Activated T-helper 2 cell treated with anti-CD3 and anti-CD28 coated beads, Interferon-gamma antibody, Interleukin-2, Interleukin-4, amounts not matched to agents 10 μg/mL and 5 μg/mL and 100 μg/mL, durations not matched to agents 14 hours and 24 hours and 36 hours (primary cell): ENCODE data around the gene TRAF3IP3. TPM values are rescaled to one million over a fixed set of nuclear protein-coding genes. Genes with fewer than 3 reads are reported as not detected.

Source experiments
- DNase-seq: peaks from one replicate; pipeline ENCODE4 v3.0.0; 2021; ENCODE audit warnings: low spot score
- H3K27ac Mint-ChIP-seq: one replicate; pipeline ENCODE4 v1.8.0; 2021; ENCODE audit warnings: mixed read lengths
- H3K27me3 Mint-ChIP-seq: one replicate; pipeline ENCODE4 v1.8.0; 2021; ENCODE audit warnings: low read depth, mixed read lengths
- H3K36me3 Mint-ChIP-seq: one replicate; pipeline ENCODE4 v1.8.0; 2021; ENCODE audit warnings: low read depth, mixed read lengths
- H3K4me1 Mint-ChIP-seq: one replicate; pipeline ENCODE4 v1.8.0; 2021; ENCODE audit warnings: low read depth, mixed read lengths
- H3K4me3 Mint-ChIP-seq: one replicate; pipeline ENCODE4 v1.8.0; 2021; ENCODE audit warnings: low read depth, mild to moderate bottlenecking, moderate library complexity, mixed read lengths
- H3K9me3 Mint-ChIP-seq: one replicate; pipeline ENCODE4 v1.8.0; 2021; ENCODE audit warnings: mixed read lengths
- intact Hi-C: fragments of 100-400 bp; cut with micrococcal nuclease; formaldehyde crosslinking; loops from one replicate; pipeline ENCODE4 v1.15.1; 2023
- total RNA-seq: library from RNA; stranded (reverse); gene quantifications from 2 replicates; pipeline ENCODE4 v1.2.3, GENCODE V29; 2022

The TRAF3IP3 gene, protein sequence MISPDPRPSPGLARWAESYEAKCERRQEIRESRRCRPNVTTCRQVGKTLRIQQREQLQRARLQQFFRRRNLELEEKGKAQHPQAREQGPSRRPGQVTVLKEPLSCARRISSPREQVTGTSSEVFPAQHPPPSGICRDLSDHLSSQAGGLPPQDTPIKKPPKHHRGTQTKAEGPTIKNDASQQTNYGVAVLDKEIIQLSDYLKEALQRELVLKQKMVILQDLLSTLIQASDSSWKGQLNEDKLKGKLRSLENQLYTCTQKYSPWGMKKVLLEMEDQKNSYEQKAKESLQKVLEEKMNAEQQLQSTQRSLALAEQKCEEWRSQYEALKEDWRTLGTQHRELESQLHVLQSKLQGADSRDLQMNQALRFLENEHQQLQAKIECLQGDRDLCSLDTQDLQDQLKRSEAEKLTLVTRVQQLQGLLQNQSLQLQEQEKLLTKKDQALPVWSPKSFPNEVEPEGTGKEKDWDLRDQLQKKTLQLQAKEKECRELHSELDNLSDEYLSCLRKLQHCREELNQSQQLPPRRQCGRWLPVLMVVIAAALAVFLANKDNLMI
- total RNA-seq, result 386 and 390 TPM in 2 replicates

DNA sequence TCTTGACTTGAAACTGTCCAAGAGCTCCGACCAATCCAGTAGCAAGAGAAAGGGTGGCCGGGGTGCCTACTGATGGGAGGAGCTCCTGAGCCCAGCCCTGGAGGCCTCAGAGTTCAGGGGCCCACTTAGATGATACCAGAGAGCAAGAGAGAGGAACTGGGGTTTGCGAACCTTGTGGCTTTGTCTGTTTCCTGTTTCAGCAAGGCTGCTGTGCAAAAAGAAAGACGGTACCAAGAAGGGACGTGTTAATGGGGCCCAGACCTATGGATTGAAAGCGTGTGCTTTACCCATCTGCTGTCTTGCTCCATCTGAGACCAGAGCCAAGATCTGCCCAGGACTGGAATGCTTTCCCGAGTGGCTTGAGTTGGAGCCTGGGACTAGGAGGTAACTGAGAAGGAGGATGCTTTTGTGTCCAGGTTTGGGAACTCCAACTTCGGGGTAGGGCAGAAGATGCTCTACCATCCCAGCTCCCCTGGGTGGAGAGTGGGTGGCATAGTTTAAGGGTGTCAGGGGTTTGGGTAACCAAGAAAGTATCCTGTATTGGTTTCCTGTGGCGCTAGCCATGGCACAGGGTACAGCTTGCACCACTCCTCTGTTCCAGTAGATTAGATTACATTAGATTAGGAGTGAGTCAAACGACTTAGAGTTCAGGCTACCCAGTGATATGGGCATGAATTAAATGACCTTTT, at the start of gene TRAF3IP3:
Gene TRAF3IP3 (plus strand): TSS at position 128 of the 689 bp plus-strand sequence. CDS start 3,987 bp downstream, outside the sequence.
- Mint-ChIP-seq H3K36me3 (peaks cover 56% of the 10 kb centered on the region), H3K4me1 (peaks cover 65% of the 10 kb centered on the region), H3K27ac (peak within 1 kb of the TSS; percentile 97), H3K27me3 (no peaks in the 10 kb centered on the region), H3K9me3 (no peaks in the 10 kb centered on the region), H3K4me3 (peak within 1 kb of the TSS; percentile 97)
- DNase-seq, result peak; percentile 75
- intact Hi-C loops, result loop anchor here (1.0 kb wide), 2 partner anchors 12 to 28 kb away; partner anchors contain the start of gene C1orf74

DNA sequence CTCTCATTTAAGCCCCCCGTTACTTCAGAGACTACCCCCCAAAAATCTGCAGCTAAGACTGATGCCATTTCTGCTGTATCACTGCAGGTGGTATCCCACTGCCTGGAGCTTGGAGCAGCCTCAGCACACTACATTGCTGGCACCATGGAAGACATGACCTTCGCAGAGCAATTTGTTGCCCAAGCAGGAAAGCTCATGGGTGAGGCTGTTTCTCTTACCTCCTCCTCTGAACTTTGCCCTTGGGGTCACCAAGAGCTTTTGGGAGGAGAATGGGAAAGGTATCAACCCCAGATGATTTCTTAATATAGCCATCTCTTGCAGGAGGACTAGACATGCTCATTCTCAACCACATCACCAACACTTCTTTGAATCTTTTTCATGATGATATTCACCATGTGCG, 49.2 kb upstream of the TRAF3IP3 start:
- no peak overlapping the region for H3K4me3 Mint-ChIP-seq
- peak overlapping the region; percentile 64 for H3K27ac Mint-ChIP-seq
- no peak for DNase-seq
- H3K4me1 Mint-ChIP-seq, result peaks cover 77% of the 10 kb centered on the region
- intact Hi-C loops, result no loop called here
- no peaks in the 10 kb centered on the region for H3K27me3 Mint-ChIP-seq
- H3K9me3 Mint-ChIP-seq, result no peaks in the 10 kb centered on the region
- H3K36me3 Mint-ChIP-seq, result peaks cover 68% of the 10 kb centered on the region

DNA sequence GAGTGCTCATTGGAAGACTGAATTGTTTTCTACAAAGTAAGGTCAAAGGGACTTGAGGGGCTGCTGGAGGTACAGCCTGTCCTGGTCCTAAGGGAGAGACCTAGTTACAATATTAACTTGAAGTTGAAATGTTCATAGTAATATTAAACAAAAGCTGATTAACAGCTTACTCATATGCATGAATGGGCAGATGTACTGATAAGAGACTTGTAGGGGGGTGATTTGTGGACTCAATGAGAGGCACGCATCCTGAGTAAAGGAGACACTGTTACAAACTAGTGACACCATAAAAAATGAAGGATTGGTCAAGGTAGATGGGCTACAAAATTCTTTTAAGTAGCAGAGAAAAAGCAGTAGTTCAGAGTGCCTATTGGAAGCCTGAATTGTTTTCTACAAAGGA, 48.5 kb upstream of the TRAF3IP3 start:
- Mint-ChIP-seq H3K4me1 (peaks cover 80% of the 10 kb centered on the region), H3K27ac (peak overlapping the region; percentile 64), H3K9me3 (no peaks in the 10 kb centered on the region), H3K27me3 (no peaks in the 10 kb centered on the region), H3K36me3 (peaks cover 74% of the 10 kb centered on the region), H3K4me3 (peak overlapping the region; percentile 9)
- intact Hi-C loops, result no loop called here
- no peak for DNase-seq

DNA sequence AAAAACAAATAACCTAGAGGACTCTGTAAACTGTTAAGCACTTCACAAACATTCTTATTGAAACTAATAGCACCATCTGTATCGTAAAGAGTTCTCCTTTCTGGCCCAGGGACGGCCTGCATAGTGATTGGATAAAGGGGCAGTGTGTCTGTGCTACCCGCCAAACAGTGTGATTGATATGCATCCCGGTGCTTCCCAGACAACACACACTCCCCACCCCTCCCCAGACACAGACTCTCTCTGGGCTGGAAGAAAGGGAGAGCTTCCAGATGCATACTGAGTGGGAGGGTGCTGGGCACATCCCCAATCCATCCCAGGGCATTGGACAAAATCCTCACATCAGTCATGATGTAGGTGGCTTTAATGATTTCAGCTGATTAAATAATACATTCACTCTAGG, 47.6 kb upstream of the TRAF3IP3 start:
- no peaks in the 10 kb centered on the region for H3K9me3 Mint-ChIP-seq
- DNase-seq, result no peak
- intact Hi-C loops, result no loop called here
- H3K27ac Mint-ChIP-seq, result peak overlapping the region; percentile 64
- H3K4me3 Mint-ChIP-seq, result no peak overlapping the region
- H3K36me3 Mint-ChIP-seq, result peaks cover 74% of the 10 kb centered on the region
- H3K27me3 Mint-ChIP-seq, result no peaks in the 10 kb centered on the region
- peaks cover 80% of the 10 kb centered on the region for H3K4me1 Mint-ChIP-seq

DNA sequence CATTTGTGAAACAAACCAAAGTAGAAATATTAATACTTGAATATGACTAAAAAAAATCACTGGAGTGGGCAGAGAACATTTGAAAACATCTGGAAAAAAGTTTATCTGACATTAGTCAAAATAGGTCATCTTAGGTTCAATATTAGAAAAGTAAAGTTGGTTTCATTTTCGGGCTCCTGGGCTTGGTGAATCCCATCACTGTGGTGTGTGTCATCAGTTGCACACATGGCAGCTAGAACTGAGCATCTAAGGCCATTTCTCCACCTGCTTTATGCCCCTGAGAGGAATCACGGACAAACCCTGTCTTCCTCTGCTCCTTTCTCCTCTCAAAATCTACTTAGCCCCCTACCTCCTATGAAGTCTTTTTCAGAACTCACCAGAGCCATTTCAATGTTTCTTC, 45.8 kb upstream of the TRAF3IP3 start:
- no peak for DNase-seq
- peak overlapping the region; percentile 92 for H3K27ac Mint-ChIP-seq
- H3K9me3 Mint-ChIP-seq, result no peaks in the 10 kb centered on the region
- peaks cover 74% of the 10 kb centered on the region for H3K36me3 Mint-ChIP-seq
- peaks cover 79% of the 10 kb centered on the region for H3K4me1 Mint-ChIP-seq
- intact Hi-C loops, result loop anchor here (2.0 kb wide), 1 partner anchor 37 kb away; no protein-coding TSS in a partner anchor
- H3K4me3 Mint-ChIP-seq, result peak overlapping the region; percentile 10
- H3K27me3 Mint-ChIP-seq, result no peaks in the 10 kb centered on the region

DNA sequence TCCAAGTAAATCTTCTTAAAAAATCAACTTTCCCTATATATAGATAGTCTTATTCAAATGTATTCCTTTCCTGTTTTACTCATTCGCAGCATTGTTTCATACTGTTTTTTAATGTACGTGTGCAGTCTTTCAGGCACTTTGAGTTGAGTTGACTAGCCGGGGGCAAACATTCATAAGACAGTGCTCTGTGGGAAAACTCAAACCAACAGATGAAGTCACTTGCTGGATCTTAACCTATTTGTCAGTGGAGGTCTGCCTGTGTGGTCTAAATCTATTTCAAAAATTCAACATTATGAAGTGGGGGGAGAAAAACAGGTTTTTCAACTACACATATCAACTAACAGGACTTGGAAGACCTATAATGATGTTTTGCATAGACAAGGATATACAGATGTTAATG, 45.0 kb upstream of the TRAF3IP3 start:
- H3K27ac Mint-ChIP-seq, result peak overlapping the region; percentile 92
- DNase-seq, result no peak
- intact Hi-C loops, result loop anchor here (2.0 kb wide), 1 partner anchor 36 kb away; no protein-coding TSS in a partner anchor
- H3K4me3 Mint-ChIP-seq, result peak overlapping the region; percentile 15
- no peaks in the 10 kb centered on the region for H3K27me3 Mint-ChIP-seq
- H3K4me1 Mint-ChIP-seq, result peaks cover 80% of the 10 kb centered on the region
- H3K9me3 Mint-ChIP-seq, result no peaks in the 10 kb centered on the region
- peaks cover 77% of the 10 kb centered on the region for H3K36me3 Mint-ChIP-seq

DNA sequence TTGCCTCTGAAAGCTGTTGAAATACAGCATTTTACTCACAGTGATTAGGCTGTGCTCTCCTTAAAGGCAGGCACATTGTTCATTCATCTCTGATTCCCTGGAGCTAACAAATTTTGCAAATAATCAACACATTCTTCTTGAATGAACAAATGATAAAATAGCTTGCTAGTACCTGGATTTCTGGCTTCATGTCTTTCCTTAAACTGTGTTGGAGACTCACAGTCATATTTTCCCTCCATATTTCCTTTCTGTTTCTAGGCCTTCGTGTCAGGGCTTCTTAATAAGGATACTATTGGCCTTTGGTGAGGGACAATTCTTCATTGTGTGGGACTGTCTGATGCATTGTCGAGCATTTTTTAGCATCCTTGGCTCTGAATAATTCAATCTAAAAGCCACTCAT, 41.5 kb upstream of the TRAF3IP3 start:
- Mint-ChIP-seq H3K9me3 (peaks cover 3% of the 10 kb centered on the region), H3K36me3 (peaks cover 58% of the 10 kb centered on the region), H3K4me3 (peak overlapping the region; percentile 82), H3K27me3 (no peaks in the 10 kb centered on the region), H3K27ac (peak overlapping the region; percentile 92), H3K4me1 (peaks cover 70% of the 10 kb centered on the region)
- DNase-seq, result no peak
- intact Hi-C loops, result loop anchor here (2.0 kb wide), 1 partner anchor 42 kb away; no protein-coding TSS in a partner anchor

DNA sequence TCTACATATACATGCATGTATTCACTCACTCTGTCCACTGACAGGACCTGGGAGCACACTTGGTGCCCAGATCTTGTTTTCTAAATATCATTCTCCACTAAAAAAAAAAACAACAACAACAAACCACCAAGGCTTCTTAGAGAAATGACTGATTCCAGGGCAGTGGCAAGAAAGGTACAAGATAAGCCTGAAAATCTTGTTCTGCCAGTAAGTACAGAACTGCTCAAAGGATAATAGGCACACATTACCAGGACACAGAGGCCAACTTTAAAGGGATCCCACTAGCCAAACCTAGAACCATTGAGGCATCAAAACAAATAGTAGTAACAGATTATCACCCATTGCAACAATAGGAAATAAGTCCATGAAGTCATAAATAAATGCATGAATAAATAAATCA, 40.5 kb upstream of the TRAF3IP3 start:
- intact Hi-C loops, result loop anchor here (2.0 kb wide), 1 partner anchor 43 kb away; no protein-coding TSS in a partner anchor
- Mint-ChIP-seq H3K4me3 (peak overlapping the region; percentile 82), H3K27me3 (no peaks in the 10 kb centered on the region), H3K4me1 (peaks cover 63% of the 10 kb centered on the region), H3K27ac (peak overlapping the region; percentile 92), H3K36me3 (peaks cover 52% of the 10 kb centered on the region), H3K9me3 (peaks cover 6% of the 10 kb centered on the region)
- DNase-seq, result no peak

DNA sequence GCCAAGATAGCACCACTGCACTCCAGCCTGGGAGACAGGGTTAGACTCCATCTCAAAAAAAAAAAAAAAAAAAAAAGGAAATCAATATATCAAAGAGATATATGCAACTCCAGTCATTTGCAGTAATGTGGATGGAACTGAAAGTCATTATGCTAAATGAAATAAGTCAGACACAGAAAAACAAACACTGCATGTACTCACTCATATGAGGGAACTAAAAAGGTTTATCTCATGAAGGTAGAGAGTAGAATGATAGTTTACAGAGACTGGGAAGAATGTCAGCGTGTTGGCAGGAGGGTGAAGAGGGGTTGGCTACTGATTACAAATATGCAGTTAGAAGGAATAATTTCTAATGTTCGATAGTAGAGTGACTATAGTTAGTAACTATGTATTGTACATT, 38.0 kb upstream of the TRAF3IP3 start:
- Mint-ChIP-seq H3K4me1 (peaks cover 66% of the 10 kb centered on the region), H3K27me3 (no peaks in the 10 kb centered on the region), H3K36me3 (peaks cover 39% of the 10 kb centered on the region), H3K9me3 (peaks cover 6% of the 10 kb centered on the region), H3K27ac (peak overlapping the region; percentile 92), H3K4me3 (no peak overlapping the region)
- intact Hi-C loops, result loop anchor here (1.0 kb wide), 2 partner anchors 18 to 34 kb away; no protein-coding TSS in a partner anchor
- DNase-seq, result no peak

DNA sequence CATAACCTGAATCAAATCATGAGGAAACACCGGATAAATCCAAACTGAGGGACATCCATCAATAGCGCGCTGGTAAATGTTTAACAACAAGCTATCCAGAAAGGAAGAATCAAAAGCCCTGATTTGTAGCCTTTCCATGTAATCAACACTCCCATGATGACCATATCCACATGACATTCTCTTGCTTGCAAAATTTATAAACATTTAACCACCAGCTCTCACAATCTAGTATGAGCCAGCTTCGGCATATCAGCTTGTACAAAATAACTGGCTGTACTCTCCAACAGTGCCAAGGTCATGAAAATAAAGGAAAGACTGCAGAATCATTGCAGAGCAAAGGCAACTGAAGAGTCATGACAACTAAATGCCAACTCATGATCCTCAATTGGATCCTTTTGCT, 35.5 kb upstream of the TRAF3IP3 start:
- Mint-ChIP-seq H3K4me1 (peaks cover 67% of the 10 kb centered on the region), H3K4me3 (no peak overlapping the region), H3K27me3 (no peaks in the 10 kb centered on the region), H3K9me3 (peaks cover 6% of the 10 kb centered on the region), H3K27ac (peak overlapping the region; percentile 53), H3K36me3 (peaks cover 33% of the 10 kb centered on the region)
- DNase-seq, result no peak
- intact Hi-C loops, result no loop called here

DNA sequence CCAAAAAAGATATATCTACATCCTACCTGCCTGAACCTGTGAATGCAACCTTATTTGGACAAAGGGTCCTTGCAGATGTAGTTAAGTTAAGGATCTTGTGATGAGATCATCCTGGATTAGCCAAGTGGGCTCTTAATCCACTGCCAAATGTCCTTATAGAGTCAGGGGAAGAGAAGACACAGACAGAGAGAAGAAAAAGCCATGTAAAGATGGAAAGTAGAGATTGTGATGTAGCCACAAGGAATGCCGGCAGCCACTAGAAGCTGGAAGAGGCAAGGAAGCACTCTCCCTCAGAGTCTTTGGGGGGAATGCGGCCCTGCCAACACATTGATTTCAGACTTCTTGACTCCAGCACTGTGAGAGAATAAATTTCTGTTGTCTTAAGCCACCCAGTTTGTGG, 35.0 kb upstream of the TRAF3IP3 start:
- no peaks in the 10 kb centered on the region for H3K27me3 Mint-ChIP-seq
- H3K4me1 Mint-ChIP-seq, result peaks cover 66% of the 10 kb centered on the region
- peaks cover 6% of the 10 kb centered on the region for H3K9me3 Mint-ChIP-seq
- H3K4me3 Mint-ChIP-seq, result no peak overlapping the region
- peak overlapping the region; percentile 53 for H3K27ac Mint-ChIP-seq
- intact Hi-C loops, result no loop called here
- DNase-seq, result no peak
- peaks cover 28% of the 10 kb centered on the region for H3K36me3 Mint-ChIP-seq

DNA sequence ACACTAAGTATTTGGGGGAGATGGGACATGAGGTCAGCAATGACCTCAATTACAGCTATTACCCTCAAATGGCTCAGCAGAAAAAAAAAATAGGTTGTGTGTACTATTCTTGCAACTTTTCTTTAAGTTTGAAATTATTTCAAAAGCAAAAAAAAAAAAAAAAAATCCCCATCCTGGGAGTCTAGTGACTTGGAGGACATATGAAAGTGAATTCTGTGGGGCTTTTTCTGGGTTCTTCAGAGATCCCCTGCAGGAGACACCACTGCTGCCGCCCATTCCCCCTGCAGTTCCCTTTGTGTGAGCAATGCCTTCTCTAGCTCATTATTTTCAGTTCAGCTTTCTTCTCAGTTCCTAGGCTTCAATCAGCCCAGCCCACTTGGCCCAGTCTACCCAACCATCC, 34.5 kb upstream of the TRAF3IP3 start:
- intact Hi-C loops, result no loop called here

More for the DNA sequence above, 34.5 kb upstream of the TRAF3IP3 start:
- no peak for DNase-seq
- Mint-ChIP-seq H3K27ac (peak overlapping the region; percentile 86), H3K4me3 (no peak overlapping the region), H3K9me3 (peaks cover 6% of the 10 kb centered on the region), H3K27me3 (no peaks in the 10 kb centered on the region), H3K4me1 (peaks cover 62% of the 10 kb centered on the region), H3K36me3 (peaks cover 23% of the 10 kb centered on the region)
